ENCODE measurements around the gene VWF.

GRCh38 chr12:6026998-6027397 lies 97.5 kb downstream of the VWF start:
- TF ChIP-seq CTCF (IDR thresholded peaks at IDR 0.05), result no peak
- TF ChIP-seq POLR2A (IDR thresholded peaks at IDR 0.05), result no peak
- TF ChIP-seq EP300 (IDR thresholded peaks at IDR 0.05), result no peak
